KMS-11 (cell line): Measurements from ENCODE around the gene LRRN4.

Experiments
- H2AFZ ChIP-seq: fragments of 200-600 bp; sonication (generic); 2 replicates; pipeline ENCODE4 v1.6.1; 2016; ENCODE audit warnings: antibody characterized with exemption, mixed run types, low read depth
- H3K27ac ChIP-seq: fragments of 200-600 bp; sonication (generic); 2 replicates; pipeline ENCODE4 v1.6.1; 2016; ENCODE audit warnings: mild to moderate bottlenecking, mixed run types
- H3K27me3 ChIP-seq: fragments of 200-600 bp; sonication (generic); 2 replicates; pipeline ENCODE4 v1.6.1; 2017; ENCODE audit warnings: mild to moderate bottlenecking, low read depth, mixed run types, moderate library complexity; ENCODE audit not compliant: insufficient read depth
- H3K36me3 ChIP-seq: fragments of 200-600 bp; sonication (generic); 2 replicates; pipeline ENCODE4 v1.6.1; 2017; ENCODE audit warnings: mild to moderate bottlenecking, mixed run types; ENCODE audit not compliant: insufficient read depth
- H3K4me1 ChIP-seq: fragments of 200-600 bp; sonication (generic); 2 replicates; pipeline ENCODE4 v1.6.1; 2016; ENCODE audit warnings: mild to moderate bottlenecking, low read depth, mixed run types; ENCODE audit not compliant: poor library complexity, severe bottlenecking
- H3K4me2 ChIP-seq: fragments of 200-600 bp; sonication (generic); 2 replicates; pipeline ENCODE4 v1.7.0; 2016; ENCODE audit warnings: mild to moderate bottlenecking, mixed run types
- H3K4me3 ChIP-seq: fragments of 200-600 bp; sonication (generic); IDR thresholded peaks from 2 replicates; pipeline ENCODE4 v1.6.1; 2017; ENCODE audit warnings: low read depth, low read length, mixed read lengths; ENCODE audit not compliant: insufficient read depth
- H3K79me2 ChIP-seq: fragments of 200-600 bp; sonication (generic); 2 replicates; pipeline ENCODE4 v1.6.1; 2016; ENCODE audit warnings: low read depth, mixed run types; ENCODE audit not compliant: insufficient read depth
- H3K9ac ChIP-seq: fragments of 200-600 bp; sonication (generic); 2 replicates; pipeline ENCODE4 v1.6.1; 2016; ENCODE audit warnings: mild to moderate bottlenecking, mixed run types
- H4K20me1 ChIP-seq: fragments of 200-600 bp; sonication (generic); 2 replicates; pipeline ENCODE4 v1.6.1; 2016; ENCODE audit warnings: mild to moderate bottlenecking, mixed run types; ENCODE audit not compliant: insufficient read depth
- CTCF ChIP-seq: fragments of 200-600 bp; sonication (generic); conservative IDR thresholded peaks from 2 replicates; pipeline ENCODE4 v1.6.1; 2017; ENCODE audit warnings: low read depth, mild to moderate bottlenecking, antibody characterized with exemption, low read length, moderate library complexity, mixed read lengths

The LRRN4 gene

GRCh38 chr20:6024768-6025167 is 29.1 kb downstream of the LRRN4 start:
- Histone ChIP-seq H4K20me1 (no peaks in the 10 kb centered on the region), H3K79me2 (0 out of 2 replicates have a peak, but pooled peaks cover 4% of the 10 kb centered on the region), H3K4me1 (peaks cover 17% of the 10 kb centered on the region), H3K36me3 (peaks cover 11% of the 10 kb centered on the region; the same call in 1 of the 2 replicates), H2AFZ (no peak overlapping the region), H3K27me3 (no peaks in the 10 kb centered on the region), H3K9ac (no peak overlapping the region), H3K4me3 (no peak overlapping the region), H3K4me2 (no peak overlapping the region), H3K27ac (no peak overlapping the region)
- no peak for TF ChIP-seq CTCF

GRCh38 chr20:6017880-6018279 is 36.0 kb downstream of the LRRN4 start:
- H3K36me3 ChIP-seq, result peaks cover under 1% of the 10 kb centered on the region; the same call in 1 of the 2 replicates
- no peak for TF ChIP-seq CTCF
- H3K4me1 ChIP-seq, result peaks cover 15% of the 10 kb centered on the region
- no peak overlapping the region for H3K4me2 ChIP-seq
- no peak overlapping the region for H3K4me3 ChIP-seq
- H3K79me2 ChIP-seq, result peaks cover 9% of the 10 kb centered on the region; the same call in 1 of the 2 replicates
- H2AFZ ChIP-seq, result no peak overlapping the region
- no peak overlapping the region for H3K9ac ChIP-seq
- H3K27me3 ChIP-seq, result no peaks in the 10 kb centered on the region
- H4K20me1 ChIP-seq, result no peaks in the 10 kb centered on the region; the same call in 1 of the 2 replicates
- H3K27ac ChIP-seq, result no peak overlapping the region

GRCh38 chr20:6017467-6017866 is 36.4 kb downstream of the LRRN4 start:
- Histone ChIP-seq H3K36me3 (no peaks in the 10 kb centered on the region; the same call in 1 of the 2 replicates), H3K79me2 (peaks cover 5% of the 10 kb centered on the region; the same call in 1 of the 2 replicates), H3K4me2 (no peak overlapping the region), H4K20me1 (no peaks in the 10 kb centered on the region; the same call in 1 of the 2 replicates), H3K4me3 (no peak overlapping the region), H3K27me3 (no peaks in the 10 kb centered on the region), H3K9ac (no peak overlapping the region), H3K4me1 (peaks cover 11% of the 10 kb centered on the region), H2AFZ (no peak overlapping the region), H3K27ac (no peak overlapping the region)
- TF ChIP-seq CTCF, result no peak

- H3K4me2 ChIP-seq, result no peak overlapping the region
- no peaks in the 10 kb centered on the region; the same call in 1 of the 2 replicates for H4K20me1 ChIP-seq
- no peaks in the 10 kb centered on the region for H3K36me3 ChIP-seq
- peaks cover 13% of the 10 kb centered on the region; the same call in 1 of the 2 replicates for H3K79me2 ChIP-seq
- H2AFZ ChIP-seq, result no peak overlapping the region
- no peak overlapping the region for H3K4me3 ChIP-seq
- no peaks in the 10 kb centered on the region for H3K27me3 ChIP-seq
- H3K27ac ChIP-seq, result no peak overlapping the region
- no peak overlapping the region for H3K9ac ChIP-seq
- TF ChIP-seq CTCF, result no peak
- no peaks in the 10 kb centered on the region for H3K4me1 ChIP-seq
Measured at GRCh38 chr20:6014957-6015356, 38.9 kb downstream of the LRRN4 start.
